DMS79 (cell line): ENCODE measurements around the gene SP3.

ENCODE experiments used
- DNase-seq: peaks from one replicate; lab custom pipeline; 2025; lab: John Stamatoyannopoulos, UW

SP3 gene

GRCh38 chr2:173996766-173997165 is 31.6 kb upstream of the SP3 start:
- DNase-seq: no peak

- no peak for DNase-seq
These were observed 28.3 kb upstream of the SP3 start for GRCh38 chr2:173993459-173993858.

GRCh38 chr2:173991856-173992588 is 26.8 kb upstream of the SP3 start:
- no peak for DNase-seq

- peak; percentile 16 for DNase-seq
These were observed 26.0 kb upstream of the SP3 start for GRCh38 chr2:173990970-173991819.

GRCh38 chr2:173990245-173990644 is 25.1 kb upstream of the SP3 start:
- no peak for DNase-seq

GRCh38 chr2:173989884-173990215 is 24.7 kb upstream of the SP3 start:
- DNase-seq: no peak

GRCh38 chr2:173989160-173989883 is 24.1 kb upstream of the SP3 start:
- DNase-seq: no peak

- no peak for DNase-seq
These were observed 21.6 kb upstream of the SP3 start for GRCh38 chr2:173986805-173987204.

- no peak for DNase-seq
These were observed 20.4 kb upstream of the SP3 start for GRCh38 chr2:173985605-173985992.

GRCh38 chr2:173984866-173985604 is 19.9 kb upstream of the SP3 start:
- DNase-seq: no peak

GRCh38 chr2:173983391-173983871 is 18.3 kb upstream of the SP3 start:
- DNase-seq: peak; percentile 50

- peak; percentile 67 for DNase-seq
These were observed 17.7 kb upstream of the SP3 start for GRCh38 chr2:173982918-173983317.

GRCh38 chr2:173982182-173982714 is 17.1 kb upstream of the SP3 start:
- DNase-seq: no peak

- DNase-seq: no peak
These were observed 16.3 kb upstream of the SP3 start for GRCh38 chr2:173981520-173981919.

GRCh38 chr2:173979751-173980351 is 14.7 kb upstream of the SP3 start:
- DNase-seq: no peak

GRCh38 chr2:173978447-173978846 is 13.3 kb upstream of the SP3 start:
- DNase-seq: no peak

GRCh38 chr2:173972636-173973035 is 7.5 kb upstream of the SP3 start:
- no peak for DNase-seq

GRCh38 chr2:173972165-173972564 is 7.0 kb upstream of the SP3 start:
- DNase-seq: no peak

- DNase-seq: no peak
These were observed 5.3 kb upstream of the SP3 start for GRCh38 chr2:173970516-173970924.

- DNase-seq: no peak
These were observed 4.7 kb upstream of the SP3 start for GRCh38 chr2:173969886-173970285.

GRCh38 chr2:173968551-173968950 is 3.4 kb upstream of the SP3 start:
- DNase-seq: no peak
